Left cardiac atrium (tissue), 4 donors: ENCODE data around the gene BSG. TPM values are rescaled to one million over a fixed set of nuclear protein-coding genes. Genes with fewer than 3 reads are reported as not detected.
"Not testable (repeated sequence)": the region's sequence is repeated elsewhere in the genome, so short reads cannot be mapped to it uniquely, and the experiment has no call there.

Experiments
- ATAC-seq, 2 donors: fragments of 200-7000 bp; cut with Tn5 transposase; one replicate each; pipeline ENCODE4 v1.9.1; 2020; ENCODE audit warnings: mild to moderate bottlenecking in 2 of 2, moderate library complexity in 2 of 2
- DNase-seq: peaks from one replicate; pipeline ENCODE4 v3.0.0-alpha.2; 2020
- intact Hi-C, 2 donors: fragments of 100-400 bp; cut with DNase I; formaldehyde crosslinking; loops; one replicate each; pipeline versions ENCODE4 v1.14.1 to v1.15.1; 2022 to 2023
- total RNA-seq, 2 donors: library from RNA; stranded (reverse); fragmentation: NEBNext Ultra II Directional; extraction: Animal tissue kit (Norgen Biotek cat#: 25700); gene quantifications; one replicate each; pipeline ENCODE4 v1.2.1, GENCODE V29; 2021
- donor health status: DM: no; HTN: yes; CAD: no.
- donor health status: DM: no; HTN: yes; CAD: no; lungs with severe emphysema.
- donor health status: DM: yes; HTN: yes; CAD: no.
- donor health status: Dilated cardiomyopathy.

Gene BSG
- total RNA-seq, 2 donors from 2014 or later, result 847 to 1,152 TPM

GRCh38 chr19:594265-594870 is 22.0 kb downstream of the BSG start:
- ATAC-seq (no peak), DNase-seq (no peak)
- intact Hi-C loops, result no loop called here

GRCh38 chr19:595326-596262 is 23.2 kb downstream of the BSG start:
- intact Hi-C loops, result no loop called here
- DNase-seq (no peak), ATAC-seq (no peak)

GRCh38 chr19:596263-596655 is 23.9 kb downstream of the BSG start:
- no peak for ATAC-seq
- no peak for DNase-seq
- intact Hi-C loops, result no loop called here

DNA sequence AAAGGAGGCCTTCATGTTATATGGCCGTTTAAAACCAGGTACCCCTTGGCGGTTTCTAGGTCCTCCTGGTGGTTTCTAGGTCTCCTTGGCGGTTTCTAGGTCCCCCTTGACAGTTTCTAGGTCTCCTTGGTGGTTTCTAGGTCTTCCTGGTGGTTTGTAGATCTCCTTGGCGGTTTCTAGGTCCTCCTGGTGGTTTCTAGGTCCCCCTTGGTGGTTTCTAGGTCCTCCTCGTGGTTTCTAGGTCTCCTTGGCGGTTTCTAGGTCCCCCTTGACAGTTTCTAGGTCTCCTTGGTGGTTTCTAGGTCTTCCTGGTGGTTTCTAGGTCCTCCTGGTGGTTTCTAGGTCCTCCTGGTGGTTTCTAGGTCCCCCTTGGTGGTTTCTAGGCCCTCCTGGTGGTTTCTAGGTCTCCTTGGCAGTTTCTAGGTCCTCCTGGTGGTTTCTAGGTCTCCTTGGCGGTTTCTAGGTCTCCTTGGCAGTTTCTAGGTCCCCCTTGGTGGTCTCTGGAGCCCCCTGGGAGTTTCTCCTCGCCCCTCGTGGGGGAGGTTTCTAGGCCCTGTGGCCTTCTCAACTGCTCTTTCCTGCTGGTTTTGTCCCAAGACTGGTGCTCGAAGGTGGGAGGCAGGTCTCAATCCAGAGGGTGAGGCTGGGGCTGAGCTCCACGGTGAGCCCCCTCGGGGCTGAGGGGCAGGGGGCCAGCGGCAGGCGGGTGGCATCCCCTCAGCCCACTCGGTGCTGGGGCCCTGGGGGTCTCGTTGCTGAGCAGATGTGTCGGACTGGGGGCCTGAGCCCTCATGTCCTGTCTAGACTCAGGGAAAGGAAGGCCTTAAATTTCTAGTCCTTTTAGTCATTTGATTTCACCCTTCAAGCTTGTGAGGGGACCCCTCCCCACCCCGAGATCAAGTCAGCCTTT is 25.3 kb downstream of the BSG start:
- intact Hi-C loops, result no loop called here
- no peak for ATAC-seq
- no peak for DNase-seq

DNA sequence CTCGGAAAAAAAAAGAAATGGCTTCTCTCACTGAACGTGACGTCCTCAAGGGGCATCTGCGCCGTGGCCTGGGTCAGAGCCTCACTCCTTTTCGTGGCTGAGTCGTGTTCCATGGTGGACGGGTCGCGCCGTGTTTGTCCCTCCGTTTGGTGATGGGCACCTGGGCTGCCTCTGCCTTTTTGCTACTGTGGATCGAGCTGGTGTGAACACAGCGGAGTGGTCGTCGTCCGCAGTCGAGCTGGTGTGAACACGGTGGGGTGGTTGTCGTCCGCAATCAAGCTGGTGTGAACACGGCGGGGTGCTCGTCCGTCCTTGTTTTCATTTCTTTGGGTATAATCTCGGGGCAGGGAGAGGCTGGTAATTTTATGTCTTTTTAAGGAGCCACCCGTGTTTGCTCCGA is 28.9 kb downstream of the BSG start:
- no peak for ATAC-seq
- DNase-seq, result no peak
- intact Hi-C loops, result no loop called here

DNA sequence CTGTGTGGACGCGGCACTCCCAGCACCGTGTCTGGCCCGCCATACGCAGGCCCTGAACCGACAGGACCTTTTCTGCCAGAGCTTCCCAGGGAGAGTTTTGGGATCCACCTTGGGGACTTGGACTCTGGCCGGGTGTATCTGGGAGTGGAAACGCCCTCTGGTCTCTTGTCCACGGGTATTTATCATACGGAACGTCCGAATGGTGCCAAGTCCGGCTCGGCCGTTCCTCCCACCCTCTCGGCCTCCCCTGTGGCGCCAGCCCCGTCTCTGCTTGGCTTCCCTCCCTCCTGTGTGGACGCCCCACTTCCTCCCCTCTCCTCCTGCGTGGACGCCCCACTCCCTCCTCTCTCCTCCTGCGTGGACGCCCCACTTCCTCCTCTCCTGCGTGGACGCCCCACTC is 29.4 kb downstream of the BSG start:
- DNase-seq (no peak), ATAC-seq (no peak)
- intact Hi-C loops, result no loop called here

DNA sequence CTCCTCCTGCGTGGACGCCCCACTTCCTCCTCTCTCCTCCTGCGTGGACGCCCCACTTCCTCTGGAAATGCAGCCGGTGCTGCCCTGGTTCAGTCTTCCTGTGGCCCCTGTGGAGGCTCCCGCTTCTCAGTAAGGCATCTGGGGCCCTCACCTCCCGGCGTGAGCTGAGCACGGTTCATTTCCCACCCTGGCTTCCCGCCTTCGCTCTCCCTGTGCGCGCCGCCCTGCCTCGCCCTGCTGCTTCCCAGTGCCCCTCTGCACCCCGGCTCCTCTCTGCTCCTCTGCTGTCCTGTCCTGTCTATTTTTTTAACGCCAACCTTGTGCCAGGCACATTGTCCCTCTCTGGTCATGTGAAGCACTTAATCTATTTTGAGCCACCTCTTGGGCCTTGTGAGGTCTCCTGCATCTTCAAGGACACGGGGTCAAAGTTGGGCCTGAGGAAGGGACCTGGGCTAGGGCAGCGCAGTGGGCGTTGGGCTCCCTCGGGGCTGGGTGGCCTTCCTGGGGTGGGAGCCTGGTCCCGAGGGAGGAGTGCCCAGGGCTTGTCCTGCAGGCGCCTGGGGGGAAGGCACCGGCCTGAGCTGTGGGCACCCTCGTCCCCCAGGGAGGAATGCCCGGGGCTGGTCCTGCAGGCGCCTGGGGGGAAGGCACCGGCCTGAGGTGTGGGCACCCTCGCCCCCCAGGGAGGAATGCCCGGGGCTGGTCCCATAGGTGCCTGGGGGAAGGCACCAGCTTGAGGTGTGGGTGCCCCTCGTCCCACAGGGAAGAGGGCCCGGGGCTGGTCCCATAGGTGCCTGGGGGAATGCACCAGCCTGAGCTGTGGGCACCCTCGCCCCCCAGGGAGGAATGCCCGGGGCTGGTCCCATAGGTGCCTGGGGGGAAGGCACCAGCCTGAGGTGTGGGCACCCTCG is 30.2 kb downstream of the BSG start:
- DNase-seq (no peak), ATAC-seq (peak in 1 of 2 donors; percentile 58)
- intact Hi-C loops, result no loop called here

DNA sequence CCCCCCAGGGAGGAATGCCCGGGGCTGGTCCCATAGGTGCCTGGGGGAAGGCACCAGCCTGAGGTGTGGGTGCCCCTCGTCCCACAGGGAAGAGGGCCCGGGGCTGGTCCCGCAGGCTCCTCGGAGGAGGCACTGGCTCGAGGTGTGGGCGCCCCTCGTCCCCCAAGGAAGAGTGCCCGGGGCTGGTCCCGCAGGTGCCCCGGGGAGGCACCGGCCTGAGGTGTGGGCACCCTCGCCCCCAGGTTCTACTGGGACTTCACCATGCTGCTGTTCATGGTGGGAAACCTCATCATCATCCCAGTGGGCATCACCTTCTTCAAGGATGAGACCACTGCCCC is 30.9 kb downstream of the BSG start:
- not testable (repeated sequence) for ATAC-seq

GRCh38 chr19:603779-604178 is 31.4 kb downstream of the BSG start:
- DNase-seq, intact Hi-C loops, ATAC-seq: not testable (repeated sequence)

More for the DNA sequence above, 30.9 kb downstream of the BSG start:
- intact Hi-C loops, DNase-seq: not testable (repeated sequence)

- ATAC-seq, result no peak
- DNase-seq, result no peak
- intact Hi-C loops, result no loop called here
Measured at GRCh38 chr19:604355-604754, 32.0 kb downstream of the BSG start.

GRCh38 chr19:605061-605971 is 32.9 kb downstream of the BSG start:
- intact Hi-C loops, ATAC-seq: not testable (repeated sequence)

GRCh38 chr19:607301-608154 is 35.1 kb downstream of the BSG start:
- ATAC-seq (no peak), DNase-seq (no peak)
- intact Hi-C loops, result no loop called here

More at GRCh38 chr19:605061-605971, 32.9 kb downstream of the BSG start:
- not testable (repeated sequence) for DNase-seq

- ATAC-seq (peak; percentile 4 to 17), DNase-seq (no peak)
- intact Hi-C loops, result no loop called here
Measured at GRCh38 chr19:608155-609003, 36.0 kb downstream of the BSG start.

DNA sequence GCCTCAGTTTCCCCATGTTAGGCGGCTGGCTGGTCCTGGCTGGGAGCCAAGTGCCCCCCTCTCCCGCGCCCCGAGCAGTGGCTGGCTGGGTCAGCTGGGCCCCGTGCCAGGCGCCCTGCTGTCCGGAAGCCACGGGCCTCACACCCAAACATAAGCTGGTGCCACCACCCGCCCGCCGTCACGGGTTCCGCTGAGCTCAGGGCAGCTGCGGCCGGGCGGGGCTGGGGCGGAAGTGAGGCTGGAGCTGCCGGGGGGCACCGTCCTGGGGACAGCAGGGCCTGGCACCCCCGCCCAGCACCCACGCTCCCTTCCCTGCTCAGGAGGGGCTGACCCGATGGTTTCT is 36.6 kb downstream of the BSG start:
- intact Hi-C loops, result no loop called here
- DNase-seq, result no peak
- ATAC-seq, result peak; percentile 53 to 75

GRCh38 chr19:610071-610800 is 37.8 kb downstream of the BSG start:
- intact Hi-C loops, result no loop called here
- DNase-seq (no peak), ATAC-seq (peak in 1 of 2 donors; percentile 38)
